ENCODE measurements around the gene WWC2. TPM values are rescaled to one million over a fixed set of nuclear protein-coding genes. Genes with fewer than 3 reads are reported as not detected.

The WWC2 gene
- total RNA-seq, 2 experiments from 2014 or later: not detected

DNA sequence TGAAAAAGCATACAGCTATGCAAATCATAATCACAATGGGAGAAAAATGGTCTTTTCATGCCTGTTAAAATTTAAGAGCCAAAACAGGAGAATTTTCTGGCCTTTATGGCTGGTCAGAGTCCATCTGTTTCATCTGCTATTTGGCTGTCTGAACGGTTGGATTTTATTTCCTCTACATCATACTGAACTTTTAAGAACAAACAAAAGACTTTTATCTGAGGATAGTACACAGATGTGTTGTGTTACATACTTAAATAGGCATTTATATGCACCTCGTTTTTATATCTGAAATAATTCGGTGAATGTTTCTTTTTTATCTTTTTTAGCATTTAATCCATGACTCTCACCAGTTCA is 18.0 kb upstream of the WWC2 start:
- Histone ChIP-seq H3K79me2 (ENCODE audit: insufficient read depth, low read depth, low read length) (no peaks in the 10 kb centered on the region), H2AFZ (ENCODE audit: low read length) (no peak overlapping the region), H3K27ac (ENCODE audit: low read depth, low read length, poor library complexity, severe bottlenecking) (no peak overlapping the region), H3K4me2 (ENCODE audit: low read length) (no peak overlapping the region), H3K36me3 (ENCODE audit: insufficient read depth, low read length) (no peaks in the 10 kb centered on the region), H3K4me1 (ENCODE audit: insufficient read depth, low read length, poor library complexity, severe bottlenecking) (no peaks in the 10 kb centered on the region), H3K4me3 (ENCODE audit: low read depth, low read length, poor library complexity, severe bottlenecking) (no peak overlapping the region), H3K9me3 (ENCODE audit: low read length) (no peaks in the 10 kb centered on the region), H3K9me2 (ENCODE audit: insufficient read depth, low read length) (no peaks in the 10 kb centered on the region), H4K20me1 (ENCODE audit: insufficient read depth, low read length) (no peaks in the 10 kb centered on the region)
- intact Hi-C loops (cut with micrococcal nuclease; ENCODE audit: unreplicated experiment): no loop called here
- no peak for DNase-seq (ENCODE audit: low spot score)
- CTCF ChIA-PET (ENCODE audit: unreplicated experiment): no interaction called here
- no TSS peak for BruUV-seq (replicated peaks)
- POLR2A ChIA-PET: no interaction called here
- TF ChIP-seq EZH2phosphoT487 (IDR thresholded peaks at IDR 0.05; ENCODE audit: borderline replicate concordance, low read depth, low read length): no peak
- no peak for TF ChIP-seq CTCF (conservative IDR thresholded peaks at IDR 0.05; ENCODE audit: low read length)

GRCh38 chr4:183082053-183082452 is 17.0 kb upstream of the WWC2 start:
- Histone ChIP-seq H3K79me2 (ENCODE audit: insufficient read depth, low read depth, low read length) (no peaks in the 10 kb centered on the region), H4K20me1 (ENCODE audit: insufficient read depth, low read length) (no peaks in the 10 kb centered on the region), H3K9me2 (ENCODE audit: insufficient read depth, low read length) (no peaks in the 10 kb centered on the region), H3K4me1 (ENCODE audit: insufficient read depth, low read length, poor library complexity, severe bottlenecking) (no peaks in the 10 kb centered on the region), H3K9me3 (ENCODE audit: low read length) (no peaks in the 10 kb centered on the region), H3K27ac (ENCODE audit: low read depth, low read length, poor library complexity, severe bottlenecking) (no peak overlapping the region), H3K36me3 (ENCODE audit: insufficient read depth, low read length) (no peaks in the 10 kb centered on the region), H2AFZ (ENCODE audit: low read length) (no peak overlapping the region), H3K4me2 (ENCODE audit: low read length) (no peak overlapping the region), H3K4me3 (ENCODE audit: low read depth, low read length, poor library complexity, severe bottlenecking) (no peak overlapping the region)
- no TSS peak for BruUV-seq (replicated peaks)
- POLR2A ChIA-PET: interaction anchor here (0.6 to 1.5 kb wide), 2 partner anchors 20 to 22 kb away, joined by 3 read pairs; no protein-coding TSS in a partner anchor
- no peak for TF ChIP-seq EZH2phosphoT487 (IDR thresholded peaks at IDR 0.05; ENCODE audit: borderline replicate concordance, low read depth, low read length)
- TF ChIP-seq CTCF (conservative IDR thresholded peaks at IDR 0.05; ENCODE audit: low read length): no peak
- no peak for DNase-seq (ENCODE audit: low spot score)
- intact Hi-C loops (cut with micrococcal nuclease; ENCODE audit: unreplicated experiment): no loop called here
- CTCF ChIA-PET (ENCODE audit: unreplicated experiment): no interaction called here

DNA sequence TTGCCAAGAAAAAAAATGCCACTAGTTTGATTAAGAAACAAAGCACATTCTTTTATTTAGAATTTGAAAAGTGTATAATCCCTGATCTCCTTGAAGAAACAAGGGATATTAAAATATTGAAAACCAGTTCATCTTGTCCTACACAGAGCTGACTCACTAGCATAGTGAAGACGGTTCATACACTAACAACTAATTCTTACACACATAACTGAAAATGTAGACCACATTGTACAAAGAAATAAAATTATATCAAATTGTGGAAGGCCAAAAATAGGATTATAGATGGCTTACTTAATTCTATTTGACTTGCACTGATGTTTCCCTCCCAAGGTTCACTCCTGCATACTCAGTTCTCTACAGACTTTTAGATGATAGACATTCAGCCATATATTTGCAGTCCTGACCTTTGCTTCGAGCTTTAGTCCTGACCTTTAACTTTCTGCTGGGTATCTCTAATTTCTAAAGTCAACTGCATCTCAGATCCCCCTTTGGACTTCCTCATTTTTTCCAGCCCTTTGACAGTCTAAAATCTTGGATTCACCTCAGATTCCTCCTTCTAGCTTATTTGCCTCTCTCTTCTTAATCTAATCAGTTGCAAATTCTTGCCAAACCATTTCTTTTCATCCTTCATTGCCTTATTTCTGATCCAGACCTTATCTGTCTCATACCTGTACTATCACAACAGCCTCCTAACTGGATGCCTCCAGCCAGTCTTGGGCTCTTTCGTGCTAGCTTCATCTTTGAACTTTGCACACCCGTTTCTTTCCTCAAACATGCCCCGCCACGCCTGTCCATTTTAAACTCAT is 4.5 kb upstream of the WWC2 start:
- no peak overlapping the region for H3K27ac ChIP-seq (ENCODE audit: low read depth, low read length, poor library complexity, severe bottlenecking)
- no peak overlapping the region for H3K4me3 ChIP-seq (ENCODE audit: low read depth, low read length, poor library complexity, severe bottlenecking)
- no peaks in the 10 kb centered on the region for H3K4me1 ChIP-seq (ENCODE audit: insufficient read depth, low read length, poor library complexity, severe bottlenecking)
- H3K4me2 ChIP-seq (ENCODE audit: low read length): no peak overlapping the region
- no TSS peak for BruUV-seq (replicated peaks)
- H3K36me3 ChIP-seq (ENCODE audit: insufficient read depth, low read length): no peaks in the 10 kb centered on the region
- DNase-seq (ENCODE audit: low spot score): no peak
- no peak overlapping the region for H2AFZ ChIP-seq (ENCODE audit: low read length)
- H4K20me1 ChIP-seq (ENCODE audit: insufficient read depth, low read length): no peaks in the 10 kb centered on the region
- no peaks in the 10 kb centered on the region for H3K79me2 ChIP-seq (ENCODE audit: insufficient read depth, low read depth, low read length)
- intact Hi-C loops (cut with micrococcal nuclease; ENCODE audit: unreplicated experiment): no loop called here
- ChIA-PET CTCF (ENCODE audit: unreplicated experiment) (no interaction called here), POLR2A (no interaction called here)
- H3K9me2 ChIP-seq (ENCODE audit: insufficient read depth, low read length): no peaks in the 10 kb centered on the region
- no peaks in the 10 kb centered on the region for H3K9me3 ChIP-seq (ENCODE audit: low read length)
- no peak for TF ChIP-seq EZH2phosphoT487 (IDR thresholded peaks at IDR 0.05; ENCODE audit: borderline replicate concordance, low read depth, low read length)
- no peak for TF ChIP-seq CTCF (conservative IDR thresholded peaks at IDR 0.05; ENCODE audit: low read length)
